BLaER1 treated with 17β-estradiol and CSF1 and Interleukin-3, amounts not matched to agents 10 nM and 100 nM (cell line): ENCODE results near the gene LRR1.
A peak's percentile ranks its signal among the peaks of the same experiment; 100 is the strongest.
"Not testable (repeated sequence)": the region's sequence is repeated elsewhere in the genome, so short reads cannot be mapped to it uniquely, and the experiment has no call there.

Experiments
- H3K27ac ChIP-seq, 11 experiments: shearing (Covaris generic); formaldehyde crosslinking; 2 replicates each; pipeline ENCODE4 v1.8.1; 2022
- H3K27me3 ChIP-seq, 11 experiments: shearing (Covaris generic); formaldehyde crosslinking; 2 replicates each; pipeline ENCODE4 v1.8.1; 2022
- H3K36me3 ChIP-seq, 11 experiments: shearing (Covaris generic); formaldehyde crosslinking; 2 replicates each; pipeline ENCODE4 v1.8.1; 2022
- H3K4me1 ChIP-seq, 10 experiments: shearing (Covaris generic); formaldehyde crosslinking; 2 replicates each; pipeline ENCODE4 v1.8.1; 2022
- H3K4me2 ChIP-seq, 11 experiments: shearing (Covaris generic); formaldehyde crosslinking; 2 replicates each; pipeline ENCODE4 v1.8.1; 2022
- H3K4me3 ChIP-seq, 10 experiments: shearing (Covaris generic); formaldehyde crosslinking; 2 replicates each; pipeline ENCODE4 v1.8.1; 2022
- H3K9ac ChIP-seq, 11 experiments: shearing (Covaris generic); formaldehyde crosslinking; 2 replicates each; pipeline ENCODE4 v1.8.1; 2022
- H3K9me3 ChIP-seq, 11 experiments: shearing (Covaris generic); formaldehyde crosslinking; replicated peaks in 1 of 11; 2 replicates each; pipeline ENCODE4 v1.8.1; 2022
- H4K20me1 ChIP-seq, 11 experiments: shearing (Covaris generic); formaldehyde crosslinking; 2 replicates each; pipeline ENCODE4 v1.8.1; 2022
- Cebpa-rat ChIP-seq, 11 experiments: shearing (Covaris generic); IDR thresholded peaks; 2 replicates each; pipeline ENCODE4 v1.8.1; 2022

LRR1 gene

DNA sequence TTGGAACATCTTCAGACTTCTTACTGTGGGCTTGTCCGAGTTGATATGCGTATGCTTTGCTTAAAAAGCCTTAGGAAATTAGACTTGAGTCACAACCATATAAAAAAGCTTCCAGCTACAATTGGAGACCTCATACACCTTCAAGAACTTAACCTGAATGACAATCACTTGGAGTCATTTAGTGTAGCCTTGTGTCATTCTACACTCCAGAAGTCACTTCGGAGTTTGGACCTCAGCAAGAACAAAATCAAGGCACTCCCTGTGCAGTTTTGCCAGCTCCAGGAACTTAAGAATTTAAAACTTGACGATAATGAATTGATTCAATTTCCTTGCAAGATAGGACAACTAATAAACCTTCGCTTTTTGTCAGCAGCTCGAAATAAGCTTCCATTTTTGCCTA is 8.8 kb downstream of the LRR1 start:
- Histone ChIP-seq H3K4me1 (no peaks in the 10 kb centered on the region), H3K9ac (no peak overlapping the region), H3K27ac (no peak overlapping the region), H3K4me2 (no peak overlapping the region), H3K9me3 (no peaks in the 10 kb centered on the region), H3K4me3 (no peak overlapping the region), H4K20me1 (peaks cover 0 to 20% (median 5%) of the 10 kb centered on the region in 11 experiments; a peak in 6 of 22 replicates), H3K27me3 (no peaks in the 10 kb centered on the region), H3K36me3 (peaks cover 27 to 100% (median 89%) of the 10 kb centered on the region in 11 experiments)
- no peak for TF ChIP-seq Cebpa-rat (IDR thresholded peaks at IDR 0.05)

- Histone ChIP-seq H4K20me1 (peaks cover 2 to 38% (median 17%) of the 10 kb centered on the region in 11 experiments; a peak in 19 of 22 replicates), H3K4me1 (peaks cover 1 to 7% (median 3%) of the 10 kb centered on the region in 10 experiments; a peak in 16 of 20 replicates), H3K4me2 (no peak overlapping the region), H3K27ac (no peak overlapping the region), H3K36me3 (peaks cover 10 to 100% (median 78%) of the 10 kb centered on the region in 11 experiments), H3K27me3 (no peaks in the 10 kb centered on the region), H3K4me3 (no peak overlapping the region), H3K9ac (no peak overlapping the region), H3K9me3 (no peaks in the 10 kb centered on the region)
- TF ChIP-seq Cebpa-rat (IDR thresholded peaks at IDR 0.05) = no peak
Observed at GRCh38 chr14:49612251-49612650, 13.5 kb downstream of the LRR1 start.

DNA sequence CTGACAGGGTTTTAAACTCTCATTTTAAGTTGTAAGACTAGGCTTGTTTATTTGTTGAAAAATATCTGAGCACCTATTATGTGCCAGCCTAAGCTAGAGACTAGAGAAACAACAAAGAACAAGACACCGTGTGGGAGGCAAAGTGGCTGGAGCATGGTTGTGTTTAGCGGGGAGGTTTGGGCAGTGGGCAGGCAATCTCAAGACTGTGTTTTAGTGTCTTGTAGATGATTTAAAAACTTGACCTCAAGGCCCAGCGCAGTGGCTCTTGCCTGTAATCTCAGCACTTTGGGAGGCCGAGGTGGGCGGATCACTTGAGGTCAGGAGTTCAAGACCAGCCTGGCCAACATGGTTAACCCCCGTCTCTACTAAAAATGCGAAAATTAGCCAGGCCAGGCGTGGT is 13.9 kb downstream of the LRR1 start:
- H3K9me3 ChIP-seq = no peaks in the 10 kb centered on the region
- no peak overlapping the region for H3K27ac ChIP-seq
- no peak overlapping the region for H3K4me2 ChIP-seq
- H4K20me1 ChIP-seq = peaks cover 7 to 42% (median 21%) of the 10 kb centered on the region in 11 experiments; a peak in 20 of 22 replicates
- H3K4me1 ChIP-seq = peaks cover 5 to 11% (median 7%) of the 10 kb centered on the region in 10 experiments; a peak in 19 of 20 replicates
- H3K36me3 ChIP-seq = peaks cover 10 to 100% (median 78%) of the 10 kb centered on the region in 11 experiments
- no peak for TF ChIP-seq Cebpa-rat (IDR thresholded peaks at IDR 0.05)
- no peaks in the 10 kb centered on the region for H3K27me3 ChIP-seq
- no peak overlapping the region for H3K9ac ChIP-seq
- H3K4me3 ChIP-seq = no peak overlapping the region

DNA sequence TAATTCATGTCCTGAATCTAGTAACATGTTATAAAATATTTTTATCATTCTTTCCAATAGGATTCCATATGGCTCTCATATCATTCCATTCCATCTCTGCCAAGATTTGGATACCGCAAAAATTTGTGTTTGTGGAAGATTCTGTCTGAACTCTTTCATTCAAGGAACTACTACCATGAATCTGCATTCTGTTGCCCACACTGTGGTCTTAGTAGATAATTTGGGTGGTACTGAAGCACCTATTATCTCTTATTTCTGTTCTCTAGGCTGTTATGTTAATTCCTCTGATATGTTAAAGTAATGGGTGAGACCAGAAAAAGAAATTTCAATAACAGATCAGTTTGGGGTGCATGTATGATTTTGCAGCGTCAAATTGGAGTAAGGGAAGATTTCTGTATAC is 15.5 kb downstream of the LRR1 start:
- TF ChIP-seq Cebpa-rat (IDR thresholded peaks at IDR 0.05) = no peak
- Histone ChIP-seq H3K9ac (no peak overlapping the region), H3K4me2 (no peak overlapping the region), H3K27ac (no peak overlapping the region), H3K27me3 (no peaks in the 10 kb centered on the region), H3K9me3 (no peaks in the 10 kb centered on the region), H4K20me1 (peaks cover 22 to 57% (median 36%) of the 10 kb centered on the region in 11 experiments; a peak in 20 of 22 replicates), H3K36me3 (peaks cover 22 to 100% (median 79%) of the 10 kb centered on the region in 11 experiments), H3K4me3 (no peak overlapping the region), H3K4me1 (peaks cover 20 to 26% (median 22%) of the 10 kb centered on the region in 10 experiments)

DNA sequence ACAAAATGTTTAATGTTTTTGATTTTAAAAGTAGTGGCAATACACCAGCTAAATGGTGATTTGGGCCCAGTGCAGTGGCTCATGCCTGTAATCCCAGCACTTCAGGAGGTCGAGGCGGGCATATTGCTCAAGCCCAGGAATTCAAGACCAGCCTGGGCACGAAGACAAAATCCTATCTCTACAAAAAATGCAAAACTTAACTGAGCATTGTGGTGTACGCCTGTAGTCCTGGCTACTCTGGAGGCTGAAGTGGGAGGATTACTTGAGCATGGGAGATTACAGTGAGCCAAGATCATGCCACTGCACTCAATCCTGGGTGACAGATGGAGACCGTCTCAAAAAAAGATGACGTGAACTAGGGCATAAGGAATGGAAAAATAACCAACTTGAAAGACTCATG is 17.0 kb downstream of the LRR1 start:
- Histone ChIP-seq H3K9me3 (no peaks in the 10 kb centered on the region), H4K20me1 (peaks cover 28 to 61% (median 47%) of the 10 kb centered on the region in 11 experiments; a peak in 20 of 22 replicates), H3K4me3 (no peak overlapping the region), H3K4me1 (peaks cover 23 to 31% (median 25%) of the 10 kb centered on the region in 10 experiments), H3K27ac (no peak overlapping the region), H3K4me2 (no peak overlapping the region), H3K36me3 (peaks cover 22 to 86% (median 63%) of the 10 kb centered on the region in 11 experiments), H3K27me3 (no peaks in the 10 kb centered on the region), H3K9ac (no peak overlapping the region)
- no peak for TF ChIP-seq Cebpa-rat (IDR thresholded peaks at IDR 0.05)

GRCh38 chr14:49617852-49618519 is 19.2 kb downstream of the LRR1 start:
- H3K27me3 ChIP-seq = no peaks in the 10 kb centered on the region
- no peak overlapping the region; a peak in 1 of 22 replicates for H3K9ac ChIP-seq
- peaks cover 46 to 68% (median 62%) of the 10 kb centered on the region in 11 experiments; a peak in 21 of 22 replicates for H4K20me1 ChIP-seq
- peak overlapping the region in 3 of 10 experiments; percentile 73 to 89 (median 85); a peak in 5 of 20 replicates for H3K4me3 ChIP-seq
- no peaks in the 10 kb centered on the region for H3K9me3 ChIP-seq
- peaks cover 23 to 49% (median 35%) of the 10 kb centered on the region in 10 experiments for H3K4me1 ChIP-seq
- H3K27ac ChIP-seq = 0 out of 22 replicates have a peak overlapping the region, but pooled peaks of 1 of the 11 experiments have one; percentile 3
- peaks cover 22 to 78% (median 64%) of the 10 kb centered on the region in 11 experiments for H3K36me3 ChIP-seq
- no peak for TF ChIP-seq Cebpa-rat (IDR thresholded peaks at IDR 0.05)
- H3K4me2 ChIP-seq = peak overlapping the region; percentile 84 to 99 (median 90); a peak in 21 of 22 replicates

- peaks cover 59 to 75% (median 70%) of the 10 kb centered on the region in 11 experiments for H4K20me1 ChIP-seq
- peak overlapping the region; percentile 90 to 98 (median 95) for H3K9ac ChIP-seq
- peaks cover 34 to 62% (median 47%) of the 10 kb centered on the region in 10 experiments for H3K4me1 ChIP-seq
- peak overlapping the region; percentile 73 to 94 (median 86) for H3K4me3 ChIP-seq
- H3K27ac ChIP-seq = peak overlapping the region in 10 of 11 experiments; percentile 92 to 98 (median 96); a peak in 13 of 22 replicates
- peaks cover 22 to 78% (median 62%) of the 10 kb centered on the region in 11 experiments for H3K36me3 ChIP-seq
- not testable (repeated sequence) for H3K9me3 ChIP-seq, H3K27me3 ChIP-seq
- peak overlapping the region; percentile 84 to 99 (median 90) for H3K4me2 ChIP-seq
Observed at GRCh38 chr14:49619273-49619672, 20.5 kb downstream of the LRR1 start.

DNA sequence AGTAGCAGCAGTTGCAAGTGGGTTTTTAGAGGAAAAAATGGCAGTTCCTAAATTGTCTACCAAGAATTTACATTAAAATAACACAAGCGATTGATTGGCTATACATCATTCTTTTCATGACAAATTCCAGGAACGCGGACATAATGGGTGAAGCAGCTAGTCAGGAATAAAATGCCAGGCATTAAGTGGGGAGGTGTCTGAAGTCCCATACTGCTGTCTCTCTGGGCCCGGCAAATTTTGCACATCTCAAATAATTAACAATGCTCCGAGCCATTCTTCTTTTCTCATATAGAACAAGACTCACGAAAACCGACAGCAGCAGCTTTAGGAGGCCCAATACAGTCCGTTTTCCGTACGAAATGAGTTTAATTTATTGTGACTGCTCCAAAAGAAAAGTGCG is 21.0 kb downstream of the LRR1 start:
- H3K4me1 ChIP-seq = peaks cover 38 to 63% (median 50%) of the 10 kb centered on the region in 10 experiments
- no peak for TF ChIP-seq Cebpa-rat (IDR thresholded peaks at IDR 0.05)
- peak overlapping the region; percentile 90 to 98 (median 95) for H3K9ac ChIP-seq
- peaks cover 22 to 78% (median 62%) of the 10 kb centered on the region in 11 experiments for H3K36me3 ChIP-seq
- H3K4me3 ChIP-seq = peak overlapping the region; percentile 73 to 94 (median 86)
- H3K9me3 ChIP-seq = no peaks in the 10 kb centered on the region
- no peaks in the 10 kb centered on the region for H3K27me3 ChIP-seq
- peak overlapping the region; percentile 84 to 99 (median 90) for H3K4me2 ChIP-seq
- peaks cover 62 to 79% (median 75%) of the 10 kb centered on the region in 11 experiments for H4K20me1 ChIP-seq
- peak overlapping the region; percentile 92 to 98 (median 95) for H3K27ac ChIP-seq
